Esophagus muscularis mucosa (tissue), 4 donors: Measurements from ENCODE around the gene NAA25. TPM values are rescaled to one million over a fixed set of nuclear protein-coding genes. Genes with fewer than 3 reads are reported as not detected.
"Not testable (repeated sequence)": the region's sequence is repeated elsewhere in the genome, so short reads cannot be mapped to it uniquely, and the experiment has no call there.

Experiments used
- DNase-seq: peaks from one replicate; pipeline ENCODE4 v3.0.0-alpha.2; 2017; ENCODE audit errors: extremely low spot score
- H3K27ac ChIP-seq, 4 donors: fragments of 200-600 bp; sonication (generic); replicated peaks in 1 of 4; 1 replicate in 3 of 4; 2 replicates in 1 of 4; pipeline ENCODE4 v1.5.1; 2016 to 2019; ENCODE audit warnings: mild to moderate bottlenecking in 1 of 4
- H3K27me3 ChIP-seq, 4 donors: fragments of 200-600 bp; sonication (generic); one replicate each; pipeline versions ENCODE4 v1.5.1 to v1.6.0; 2016 to 2019
- H3K36me3 ChIP-seq, 4 donors: fragments of 200-600 bp; sonication (generic); one replicate each; pipeline ENCODE4 v1.5.1; 2016 to 2019
- H3K4me1 ChIP-seq, 4 donors: fragments of 200-600 bp; sonication (generic); one replicate each; pipeline ENCODE4 v1.5.1; 2016 to 2019
- H3K4me3 ChIP-seq, 4 donors: fragments of 200-600 bp; sonication (generic); 1 replicate in 2 of 4; 2 replicates in 2 of 4; pipeline ENCODE4 v1.5.1; 2016 to 2019; ENCODE audit warnings: mild to moderate bottlenecking in 4 of 4, moderate library complexity in 1 of 4
- H3K9me3 ChIP-seq, 4 donors: fragments of 200-600 bp; sonication (generic); 1 replicate in 3 of 4; 2 replicates in 1 of 4; pipeline ENCODE4 v1.5.1; 2016 to 2019
- EP300 ChIP-seq: sonication (generic); formaldehyde crosslinking; IDR thresholded peaks from one replicate; pipeline ENCODE4 v1.6.1; 2017; ENCODE audit warnings: antibody characterized with exemption
- POLR2A ChIP-seq: fragments of 450-650 bp; IDR thresholded peaks from one replicate; pipeline ENCODE4 v1.6.1; 2017; ENCODE audit warnings: antibody characterized with exemption, moderate library complexity, mild to moderate bottlenecking, low read depth
- POLR2AphosphoS5 ChIP-seq, 2 donors: sonication (generic); formaldehyde crosslinking; IDR thresholded peaks; one replicate each; pipeline ENCODE4 v1.6.1; 2017; ENCODE audit warnings: antibody characterized with exemption in 2 of 2
- WGBS: methylation state at CpG from one replicate; pipeline ENCODE4 v1.1.5; 2018; 5-methylcytosine and 5-hydroxymethylcytosine counted together
- intact Hi-C: fragments of 100-400 bp; cut with DNase I; formaldehyde crosslinking; loops from one replicate; pipeline ENCODE4 v1.15.1; 2023
- total RNA-seq, 4 donors: library from RNA; depleted of rRNA; stranded (reverse); fragments of >200 nt; gene quantifications; one replicate each; pipeline versions ENCODE4 v1.1.0 to v1.2.1, GENCODE V29; 2016
- TF ChIP-seq, protein P1 (sequence below), 3 experiments: fragments of 200-600 bp in 2 of 3; fragments of 450-650 bp in 1 of 3; sonication (generic) in 2 of 3; IDR thresholded peaks; one replicate each; pipeline ENCODE4 v1.5.1; 2017 to 2019; ENCODE audit warnings: antibody characterized with exemption in 3 of 3, mild to moderate bottlenecking in 2 of 3, moderate library complexity in 1 of 3

NAA25 gene
- total RNA-seq, 4 donors from 2014 or later = 11.9 to 18.7 (median 13.2) TPM

DNA sequence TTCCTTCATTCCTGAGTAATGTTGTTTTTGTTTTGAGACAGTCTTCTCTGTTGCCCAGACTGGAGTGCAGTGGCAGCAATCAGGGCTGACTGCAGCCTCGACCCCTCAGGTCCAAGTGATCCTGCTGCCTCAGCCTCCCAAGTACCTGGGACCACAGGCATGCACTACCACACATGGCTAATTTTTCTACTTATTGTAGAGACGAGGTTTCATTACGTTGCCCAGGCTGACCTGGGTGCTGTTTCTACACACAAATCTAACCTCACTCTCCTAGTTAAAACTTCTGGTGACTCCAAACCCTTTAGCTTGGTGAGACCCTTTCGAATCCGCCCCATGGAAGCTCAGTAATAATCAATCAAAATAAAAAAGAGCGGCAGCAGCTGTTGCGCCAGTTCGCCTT, 96.9 kb downstream of the NAA25 start:
- intact Hi-C loops = loop anchor here (5.0 kb wide), 1 partner anchor 69 kb away; no protein-coding TSS in a partner anchor
- H3K4me3 ChIP-seq = peak overlapping the region; percentile 68 to 100 (median 88)

GRCh38 chr12:112010415-112011344, 97.9 kb downstream of the NAA25 start:
- 94% methylated on average over 3 of the region's 8 CpGs for WGBS
- no peak for DNase-seq
- no peak for TF ChIP-seq POLR2A
- no peak for TF ChIP-seq EP300
- TF ChIP-seq, protein P1, sequence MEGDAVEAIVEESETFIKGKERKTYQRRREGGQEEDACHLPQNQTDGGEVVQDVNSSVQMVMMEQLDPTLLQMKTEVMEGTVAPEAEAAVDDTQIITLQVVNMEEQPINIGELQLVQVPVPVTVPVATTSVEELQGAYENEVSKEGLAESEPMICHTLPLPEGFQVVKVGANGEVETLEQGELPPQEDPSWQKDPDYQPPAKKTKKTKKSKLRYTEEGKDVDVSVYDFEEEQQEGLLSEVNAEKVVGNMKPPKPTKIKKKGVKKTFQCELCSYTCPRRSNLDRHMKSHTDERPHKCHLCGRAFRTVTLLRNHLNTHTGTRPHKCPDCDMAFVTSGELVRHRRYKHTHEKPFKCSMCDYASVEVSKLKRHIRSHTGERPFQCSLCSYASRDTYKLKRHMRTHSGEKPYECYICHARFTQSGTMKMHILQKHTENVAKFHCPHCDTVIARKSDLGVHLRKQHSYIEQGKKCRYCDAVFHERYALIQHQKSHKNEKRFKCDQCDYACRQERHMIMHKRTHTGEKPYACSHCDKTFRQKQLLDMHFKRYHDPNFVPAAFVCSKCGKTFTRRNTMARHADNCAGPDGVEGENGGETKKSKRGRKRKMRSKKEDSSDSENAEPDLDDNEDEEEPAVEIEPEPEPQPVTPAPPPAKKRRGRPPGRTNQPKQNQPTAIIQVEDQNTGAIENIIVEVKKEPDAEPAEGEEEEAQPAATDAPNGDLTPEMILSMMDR (IDR thresholded peaks at IDR 0.05) = no peak
- TF ChIP-seq POLR2AphosphoS5 (IDR thresholded peaks at IDR 0.05) = no peak
- Histone ChIP-seq H3K27ac (no peak overlapping the region), H3K27me3 (no peaks in the 10 kb centered on the region), H3K4me1 (peaks cover 26 to 62% (median 50%) of the 10 kb centered on the region in 4 donors), H3K9me3 (no peaks in the 10 kb centered on the region), H3K36me3 (peaks cover 0 to 3% (median under 1%) of the 10 kb centered on the region in 4 donors), H3K4me3 (no peak overlapping the region)
- intact Hi-C loops = loop anchor here (5.0 kb wide), 1 partner anchor 68 kb away; no protein-coding TSS in a partner anchor

More for the DNA sequence above, 96.9 kb downstream of the NAA25 start:
- 91% methylated on average over 8 of the region's 8 CpGs for WGBS
- Histone ChIP-seq H3K36me3 (peaks cover 0 to 13% (median 5%) of the 10 kb centered on the region in 4 donors), H3K27ac (peak overlapping the region in 3 of 4 donors; percentile 98 to 99 (median 98)), H3K27me3 (no peaks in the 10 kb centered on the region), H3K4me1 (peaks cover 26 to 61% (median 41%) of the 10 kb centered on the region in 4 donors), H3K9me3 (no peaks in the 10 kb centered on the region)
- DNase-seq = no peak
- TF ChIP-seq EP300 = no peak
- TF ChIP-seq, protein P1 (IDR thresholded peaks at IDR 0.05) = no peak
- no peak for TF ChIP-seq POLR2AphosphoS5 (IDR thresholded peaks at IDR 0.05)
- TF ChIP-seq POLR2A = no peak

DNA sequence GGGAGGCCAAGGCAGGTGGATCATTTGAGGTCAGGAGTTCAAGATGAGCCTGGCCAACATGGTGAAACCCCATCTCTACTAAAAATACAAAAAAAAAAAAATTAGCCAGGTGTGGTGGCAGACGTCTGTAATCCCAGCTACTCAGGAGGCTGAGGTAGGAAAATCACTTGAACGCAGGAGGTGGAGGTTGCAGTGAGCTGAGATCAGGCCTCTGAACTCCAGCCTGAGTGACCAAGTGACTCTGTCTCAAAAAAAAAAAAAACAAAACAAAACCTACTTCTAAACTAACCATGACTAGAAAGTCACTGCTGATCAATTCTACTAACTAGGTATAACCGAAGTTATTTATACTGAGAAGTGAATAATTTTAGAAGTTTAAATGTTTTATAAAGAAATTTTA, 99.0 kb downstream of the NAA25 start:
- H3K9me3 ChIP-seq, DNase-seq, H3K4me3 ChIP-seq, intact Hi-C loops, H3K36me3 ChIP-seq, H3K27me3 ChIP-seq, H3K27ac ChIP-seq: not testable (repeated sequence)
- peaks cover 18 to 52% (median 43%) of the 10 kb centered on the region in 4 donors for H3K4me1 ChIP-seq
- WGBS = 87% methylated on average over 3 of the region's 3 CpGs

- Histone ChIP-seq H3K9me3 (no peaks in the 10 kb centered on the region), H3K4me1 (peaks cover 14 to 46% (median 37%) of the 10 kb centered on the region in 4 donors), H3K4me3 (no peak overlapping the region), H3K27ac (peak overlapping the region in 1 of 4 donors; percentile 2), H3K36me3 (no peaks in the 10 kb centered on the region), H3K27me3 (no peaks in the 10 kb centered on the region)
- no peak for TF ChIP-seq EP300
- TF ChIP-seq, protein P1 (IDR thresholded peaks at IDR 0.05) = no peak
- TF ChIP-seq POLR2AphosphoS5 (IDR thresholded peaks at IDR 0.05) = no peak
- TF ChIP-seq POLR2A = no peak
- WGBS = 60% methylated on average over 3 of the region's 3 CpGs
- DNase-seq = no peak
- intact Hi-C loops = no loop called here
These were observed 99.7 kb downstream of the NAA25 start for GRCh38 chr12:112008918-112009317.

- no peak for DNase-seq
- intact Hi-C loops = no loop called here
- no peaks in the 10 kb centered on the region for H3K36me3 ChIP-seq
- 94% methylated on average over 9 of the region's 9 CpGs for WGBS
- H3K9me3 ChIP-seq = no peaks in the 10 kb centered on the region
- TF ChIP-seq POLR2A = no peak
- TF ChIP-seq POLR2AphosphoS5 (IDR thresholded peaks at IDR 0.05) = no peak
- TF ChIP-seq, protein P1 (IDR thresholded peaks at IDR 0.05) = no peak
- TF ChIP-seq EP300 = no peak
- H3K27me3 ChIP-seq = no peaks in the 10 kb centered on the region
- peaks cover 14 to 46% (median 36%) of the 10 kb centered on the region in 4 donors for H3K4me1 ChIP-seq
- no peak overlapping the region for H3K4me3 ChIP-seq
- H3K27ac ChIP-seq = no peak overlapping the region
These were observed 100.6 kb downstream of the NAA25 start for GRCh38 chr12:112007945-112008344.
